ENCODE measurements around the gene AMDHD1.
A peak's percentile ranks its signal among the peaks of the same experiment; 100 is the strongest.

The AMDHD1 gene

DNA sequence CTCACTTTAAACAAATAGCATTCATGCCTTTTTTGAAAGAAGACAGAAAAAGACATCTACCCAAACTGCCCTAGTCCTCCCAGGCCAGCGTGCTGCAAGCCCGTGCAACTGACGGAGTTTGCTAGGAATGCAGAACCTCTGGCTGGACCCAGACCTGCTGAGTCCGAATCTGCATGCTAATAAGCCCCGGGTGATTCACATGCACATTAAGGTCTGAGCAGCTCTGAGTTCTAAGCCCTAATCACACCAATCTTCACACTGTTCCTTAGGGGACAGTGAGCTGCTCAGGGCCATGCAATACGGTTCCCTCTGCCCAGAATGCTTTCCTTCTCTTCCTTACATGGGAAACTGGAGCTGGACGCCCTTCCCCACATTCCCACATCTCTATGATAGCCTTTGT lies 27.8 kb downstream of the AMDHD1 start:
- H4K8ac ChIP-seq (ENCODE audit: low read depth, low read length) = no peak overlapping the region
- H2AFZ ChIP-seq (ENCODE audit: low read length) = peak overlapping the region; percentile 25
- H2BK15ac ChIP-seq (ENCODE audit: low read length) = no peak overlapping the region
- no peak overlapping the region for H3K4ac ChIP-seq (ENCODE audit: low read length)
- H3K9me3 ChIP-seq (replicated peaks in 1 of 2; ENCODE audit: control insufficient read depth in 2 of 2, insufficient read depth in 1 of 2, low read depth in 1 of 2, low read length in 2 of 2) = no peaks in the 10 kb centered on the region
- H3K4me1 ChIP-seq (ENCODE audit: control insufficient read depth in 2 of 2, insufficient read depth in 1 of 2, low read depth in 1 of 2, low read length in 2 of 2) = peaks cover 0 to 2% of the 10 kb centered on the region in 2 donors
- no peak overlapping the region for H2BK12ac ChIP-seq (ENCODE audit: low read length)
- peaks cover 0 to 6% (median 2%) of the 10 kb centered on the region in 3 experiments for H3K27me3 ChIP-seq (ENCODE audit: control insufficient read depth in 3 of 3, insufficient read depth in 3 of 3, low read depth in 1 of 3, low read length in 3 of 3)
- H4K91ac ChIP-seq (ENCODE audit: low read depth, low read length, poor library complexity) = no peak overlapping the region
- H3K4me3 ChIP-seq (ENCODE audit: low read length in 2 of 2) = no peak overlapping the region
- H2BK5ac ChIP-seq (ENCODE audit: low read length) = no peak overlapping the region
- H2BK120ac ChIP-seq (ENCODE audit: low read depth, low read length) = no peak overlapping the region
- no peak overlapping the region for H3K23ac ChIP-seq (ENCODE audit: low read depth, low read length, poor library complexity)
- no peaks in the 10 kb centered on the region for H3K79me1 ChIP-seq (ENCODE audit: low read depth, low read length)
- no peak overlapping the region for H2AK5ac ChIP-seq (ENCODE audit: low read depth, low read length)
- H3K36me3 ChIP-seq (replicated peaks in 1 of 2; ENCODE audit: control insufficient read depth in 2 of 2, insufficient read depth in 2 of 2, low read length in 2 of 2) = no peaks in the 10 kb centered on the region
- H3K27ac ChIP-seq (replicated peaks; ENCODE audit: low read length) = no peak overlapping the region
- H3K18ac ChIP-seq (ENCODE audit: low read length) = peak overlapping the region; percentile 67
- no CpG with 5 or more reads among the region's 7 CpGs for WGBS, 2 donors (ENCODE audit: extremely low coverage in 2 of 2, insufficient read length in 2 of 2, insufficient replicate concordance in 1 of 2)
- no peak overlapping the region for H3K9ac ChIP-seq (ENCODE audit: low read depth, low read length, poor library complexity)
- DNase-seq (ENCODE audit: low spot score) = no peak
- H3K14ac ChIP-seq (ENCODE audit: low read length) = no peak overlapping the region
- no peak overlapping the region for H3K4me2 ChIP-seq (ENCODE audit: insufficient read depth, low read length, poor library complexity, severe bottlenecking)

- no peaks in the 10 kb centered on the region for H3K36me3 ChIP-seq (replicated peaks in 1 of 2; ENCODE audit: control insufficient read depth in 2 of 2, insufficient read depth in 2 of 2, low read length in 2 of 2)
Measured at GRCh38 chr12:95972832-95973456, 29.8 kb downstream of the AMDHD1 start.

GRCh38 chr12:95974358-95974757 lies 31.2 kb downstream of the AMDHD1 start:
- Histone ChIP-seq H3K4me2 (ENCODE audit: insufficient read depth, low read length, poor library complexity, severe bottlenecking) (no peak overlapping the region), H2BK15ac (ENCODE audit: low read length) (no peak overlapping the region), H3K18ac (ENCODE audit: low read length) (no peak overlapping the region), H4K8ac (ENCODE audit: low read depth, low read length) (no peak overlapping the region), H3K4ac (ENCODE audit: low read length) (no peak overlapping the region), H3K27ac (replicated peaks; ENCODE audit: low read length) (no peak overlapping the region), H2BK120ac (ENCODE audit: low read depth, low read length) (no peak overlapping the region), H3K36me3 (replicated peaks in 1 of 2; ENCODE audit: control insufficient read depth in 2 of 2, insufficient read depth in 2 of 2, low read length in 2 of 2) (no peaks in the 10 kb centered on the region), H3K4me1 (ENCODE audit: control insufficient read depth in 2 of 2, insufficient read depth in 1 of 2, low read depth in 1 of 2, low read length in 2 of 2) (peaks cover 0 to 2% of the 10 kb centered on the region in 2 donors), H2BK5ac (ENCODE audit: low read length) (no peak overlapping the region), H2BK12ac (ENCODE audit: low read length) (no peak overlapping the region), H3K14ac (ENCODE audit: low read length) (no peak overlapping the region), H3K9ac (ENCODE audit: low read depth, low read length, poor library complexity) (no peak overlapping the region), H3K9me3 (replicated peaks in 1 of 2; ENCODE audit: control insufficient read depth in 2 of 2, insufficient read depth in 1 of 2, low read depth in 1 of 2, low read length in 2 of 2) (no peaks in the 10 kb centered on the region), H2AFZ (ENCODE audit: low read length) (no peak overlapping the region), H3K27me3 (ENCODE audit: control insufficient read depth in 3 of 3, insufficient read depth in 3 of 3, low read depth in 1 of 3, low read length in 3 of 3) (peaks cover 0 to 2% (median 0%) of the 10 kb centered on the region in 3 experiments), H2AK5ac (ENCODE audit: low read depth, low read length) (no peak overlapping the region), H3K4me3 (ENCODE audit: low read length in 2 of 2) (no peak overlapping the region), H3K23ac (ENCODE audit: low read depth, low read length, poor library complexity) (no peak overlapping the region), H4K91ac (ENCODE audit: low read depth, low read length, poor library complexity) (no peak overlapping the region), H3K79me1 (ENCODE audit: low read depth, low read length) (no peaks in the 10 kb centered on the region)
- DNase-seq (ENCODE audit: low spot score) = no peak
- WGBS, 2 donors (ENCODE audit: extremely low coverage in 2 of 2, insufficient read length in 2 of 2, insufficient replicate concordance in 1 of 2) = no CpG with 5 or more reads among the region's 2 CpGs

More at GRCh38 chr12:95972832-95973456, 29.8 kb downstream of the AMDHD1 start:
- Histone ChIP-seq H3K79me1 (ENCODE audit: low read depth, low read length) (no peaks in the 10 kb centered on the region), H3K27me3 (ENCODE audit: control insufficient read depth in 3 of 3, insufficient read depth in 3 of 3, low read depth in 1 of 3, low read length in 3 of 3) (peaks cover 0 to 2% (median 0%) of the 10 kb centered on the region in 3 experiments), H3K9ac (ENCODE audit: low read depth, low read length, poor library complexity) (no peak overlapping the region), H3K27ac (replicated peaks; ENCODE audit: low read length) (no peak overlapping the region), H3K4ac (ENCODE audit: low read length) (no peak overlapping the region), H4K8ac (ENCODE audit: low read depth, low read length) (no peak overlapping the region), H2AK5ac (ENCODE audit: low read depth, low read length) (no peak overlapping the region), H3K4me1 (ENCODE audit: control insufficient read depth in 2 of 2, insufficient read depth in 1 of 2, low read depth in 1 of 2, low read length in 2 of 2) (peaks cover 0 to 2% of the 10 kb centered on the region in 2 donors), H2BK120ac (ENCODE audit: low read depth, low read length) (no peak overlapping the region), H2BK12ac (ENCODE audit: low read length) (no peak overlapping the region), H3K4me2 (ENCODE audit: insufficient read depth, low read length, poor library complexity, severe bottlenecking) (no peak overlapping the region), H3K4me3 (ENCODE audit: low read length in 2 of 2) (no peak overlapping the region), H2AFZ (ENCODE audit: low read length) (no peak overlapping the region), H2BK5ac (ENCODE audit: low read length) (no peak overlapping the region), H2BK15ac (ENCODE audit: low read length) (no peak overlapping the region), H3K23ac (ENCODE audit: low read depth, low read length, poor library complexity) (no peak overlapping the region), H4K91ac (ENCODE audit: low read depth, low read length, poor library complexity) (no peak overlapping the region), H3K9me3 (replicated peaks in 1 of 2; ENCODE audit: control insufficient read depth in 2 of 2, insufficient read depth in 1 of 2, low read depth in 1 of 2, low read length in 2 of 2) (no peaks in the 10 kb centered on the region), H3K18ac (ENCODE audit: low read length) (no peak overlapping the region), H3K14ac (ENCODE audit: low read length) (no peak overlapping the region)
- WGBS, 2 donors (ENCODE audit: extremely low coverage in 2 of 2, insufficient read length in 2 of 2, insufficient replicate concordance in 1 of 2) = no CpG with 5 or more reads among the region's 4 CpGs
- DNase-seq (ENCODE audit: low spot score) = no peak

DNA sequence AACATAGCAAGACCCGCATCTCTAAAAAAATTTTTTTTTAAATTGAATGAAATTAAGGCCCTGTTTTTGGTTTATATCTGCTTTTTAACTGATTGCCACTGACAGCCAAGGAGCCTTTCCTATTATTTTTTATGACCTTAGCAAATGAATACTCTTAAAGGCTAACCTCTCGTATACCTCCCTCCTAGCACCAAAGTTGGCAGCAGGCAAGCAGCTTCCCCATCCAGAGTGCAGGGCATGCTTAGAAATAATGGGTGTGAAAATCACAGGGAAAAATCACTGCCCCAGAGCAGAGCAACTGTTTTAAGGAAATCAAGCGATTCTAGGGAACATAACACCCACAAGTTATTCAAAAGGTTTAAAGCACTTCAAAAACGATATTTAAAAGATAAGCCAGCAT lies 32.4 kb downstream of the AMDHD1 start:
- H4K8ac ChIP-seq (ENCODE audit: low read depth, low read length) = no peak overlapping the region
- no CpG with 5 or more reads among the region's 4 CpGs for WGBS, 2 donors (ENCODE audit: extremely low coverage in 2 of 2, insufficient read length in 2 of 2, insufficient replicate concordance in 1 of 2)

More for the DNA sequence above, 32.4 kb downstream of the AMDHD1 start:
- no peak for DNase-seq (ENCODE audit: low spot score)
- no peak overlapping the region for H3K27ac ChIP-seq (replicated peaks; ENCODE audit: low read length)
- H3K9me3 ChIP-seq (replicated peaks in 1 of 2; ENCODE audit: control insufficient read depth in 2 of 2, insufficient read depth in 1 of 2, low read depth in 1 of 2, low read length in 2 of 2) = no peaks in the 10 kb centered on the region
- H2BK12ac ChIP-seq (ENCODE audit: low read length) = no peak overlapping the region
- no peak overlapping the region for H3K18ac ChIP-seq (ENCODE audit: low read length)
- H2AK5ac ChIP-seq (ENCODE audit: low read depth, low read length) = no peak overlapping the region
- no peak overlapping the region for H4K91ac ChIP-seq (ENCODE audit: low read depth, low read length, poor library complexity)
- H3K14ac ChIP-seq (ENCODE audit: low read length) = no peak overlapping the region
- H3K27me3 ChIP-seq (ENCODE audit: control insufficient read depth in 3 of 3, insufficient read depth in 3 of 3, low read depth in 1 of 3, low read length in 3 of 3) = peaks cover 0 to 2% (median 0%) of the 10 kb centered on the region in 3 experiments
- H2AFZ ChIP-seq (ENCODE audit: low read length) = no peak overlapping the region
- H3K23ac ChIP-seq (ENCODE audit: low read depth, low read length, poor library complexity) = no peak overlapping the region
- H3K4me3 ChIP-seq (ENCODE audit: low read length in 2 of 2) = no peak overlapping the region
- no peak overlapping the region for H2BK15ac ChIP-seq (ENCODE audit: low read length)
- H3K4me1 ChIP-seq (ENCODE audit: control insufficient read depth in 2 of 2, insufficient read depth in 1 of 2, low read depth in 1 of 2, low read length in 2 of 2) = peaks cover 0 to 2% of the 10 kb centered on the region in 2 donors
- no peak overlapping the region for H3K9ac ChIP-seq (ENCODE audit: low read depth, low read length, poor library complexity)
- H3K4ac ChIP-seq (ENCODE audit: low read length) = no peak overlapping the region
- H2BK120ac ChIP-seq (ENCODE audit: low read depth, low read length) = no peak overlapping the region
- no peaks in the 10 kb centered on the region for H3K79me1 ChIP-seq (ENCODE audit: low read depth, low read length)
- H2BK5ac ChIP-seq (ENCODE audit: low read length) = no peak overlapping the region
- H3K4me2 ChIP-seq (ENCODE audit: insufficient read depth, low read length, poor library complexity, severe bottlenecking) = no peak overlapping the region
- H3K36me3 ChIP-seq (replicated peaks in 1 of 2; ENCODE audit: control insufficient read depth in 2 of 2, insufficient read depth in 2 of 2, low read length in 2 of 2) = no peaks in the 10 kb centered on the region

Data from neuronal stem cell (in vitro differentiated cells).